H1 (cell line): ENCODE data around the gene CACNG7. TPM values are rescaled to one million over a fixed set of nuclear protein-coding genes. Genes with fewer than 3 reads are reported as not detected.

ENCODE experiments used
- CTCF ChIA-PET: fragments of 300-600 bp; sonication (Branson Sonifier 250); formaldehyde crosslinking; loops from one replicate; lab custom pipeline; 2021; ENCODE audit not compliant: partially characterized antibody; lab: Charles Lee
- POLR2A ChIA-PET: fragments of 300-600 bp; sonication (Branson Sonifier 250); formaldehyde crosslinking; loops from one replicate; lab custom pipeline; 2021; ENCODE audit warnings: inconsistent platforms; ENCODE audit not compliant: partially characterized antibody; lab: Charles Lee
- DNase-seq, 2 experiments: peaks; one replicate each; pipeline versions ENCODE4 v3.0.0 to v3.0.0-alpha.2; 2010 to 2022; ENCODE audit warnings: low spot score in 2 of 2, low read depth in 1 of 2, mixed read lengths in 1 of 2
- FAIRE-seq: peaks from 2 replicates; lab custom pipeline; 2011; peaks lifted over from hg19 to GRCh38; lab: Jason Lieb, UNC
- H2AFZ ChIP-seq: 2 replicates; pipeline ENCODE4 v1.8.1; 2012; ENCODE audit warnings: low read length, inconsistent platforms
- H2AK5ac ChIP-seq: 2 replicates; pipeline ENCODE4 v1.6.1; 2013; ENCODE audit warnings: low read depth, low read length
- H2BK120ac ChIP-seq: replicated peaks from 2 replicates; pipeline ENCODE3; 2013; ENCODE audit warnings: low read depth, low read length, inconsistent platforms
- H2BK12ac ChIP-seq: 2 replicates; pipeline ENCODE4 v1.6.1; 2013; ENCODE audit warnings: low read depth, low read length
- H2BK15ac ChIP-seq: 2 replicates; pipeline ENCODE4 v1.6.1; 2013; ENCODE audit warnings: low read length
- H2BK20ac ChIP-seq: 2 replicates; pipeline ENCODE4 v1.6.1; 2013; ENCODE audit warnings: low read length
- H2BK5ac ChIP-seq: 2 replicates; pipeline ENCODE4 v1.6.1; 2013; ENCODE audit warnings: low read depth, low read length
- H3K14ac ChIP-seq: 2 replicates; pipeline ENCODE4 v1.6.1; 2013; ENCODE audit warnings: inconsistent platforms; ENCODE audit not compliant: insufficient read length
- H3K18ac ChIP-seq: 2 replicates; pipeline ENCODE4 v1.6.1; 2013; ENCODE audit warnings: low read length; ENCODE audit errors: extremely low read depth
- H3K23ac ChIP-seq: 2 replicates; pipeline ENCODE4 v1.6.1; 2013; ENCODE audit warnings: inconsistent platforms; ENCODE audit not compliant: insufficient read length
- H3K23me2 ChIP-seq: 2 replicates; pipeline ENCODE4 v1.6.1; 2013; ENCODE audit warnings: low read depth, low read length
- H3K27ac ChIP-seq: 2 replicates; pipeline ENCODE4 v1.6.1; 2011; ENCODE audit warnings: low read depth, low read length, inconsistent platforms
- H3K27me3 ChIP-seq, 4 experiments: replicated peaks in 1 of 4; 1 replicate in 1 of 4; 2 replicates in 3 of 4; pipeline versions ENCODE4 v1.6.1 to v1.8.1; 2011 to 2013; ENCODE audit warnings: low read length in 3 of 4, mild to moderate bottlenecking in 3 of 4, inconsistent platforms in 2 of 4, mixed read lengths in 2 of 4, moderate library complexity in 1 of 4; ENCODE audit not compliant: control insufficient read depth in 3 of 4, insufficient read depth in 3 of 4; ENCODE audit errors: extremely low read depth in 1 of 4
- H3K36me3 ChIP-seq, 4 experiments: 2 replicates each; pipeline versions ENCODE4 v1.6.1 to v1.8.1; 2011 to 2013; ENCODE audit warnings: mild to moderate bottlenecking in 4 of 4, low read length in 3 of 4, moderate library complexity in 2 of 4, control low read depth in 1 of 4, inconsistent platforms in 1 of 4; ENCODE audit not compliant: insufficient read depth in 4 of 4, control insufficient read depth in 2 of 4
- H3K4ac ChIP-seq: replicated peaks from 2 replicates; pipeline ENCODE3; 2013; ENCODE audit warnings: low read length, low read depth, mixed read lengths, inconsistent platforms; ENCODE audit not compliant: insufficient read length
- H3K4me1 ChIP-seq, 4 experiments: replicated peaks in 1 of 4; 1 replicate in 1 of 4; 2 replicates in 3 of 4; pipeline versions ENCODE4 v1.6.1 to v1.8.1; 2011 to 2013; ENCODE audit warnings: low read length in 3 of 4, inconsistent platforms in 2 of 4, mixed read lengths in 1 of 4; ENCODE audit not compliant: insufficient read depth in 4 of 4, control insufficient read depth in 3 of 4
- H3K4me2 ChIP-seq, 2 experiments: 2 replicates each; pipeline versions ENCODE4 v1.6.1 to v1.8.1; 2011 to 2013; ENCODE audit warnings: low read depth in 2 of 2, low read length in 2 of 2, control low read depth in 1 of 2, inconsistent platforms in 1 of 2, mild to moderate bottlenecking in 1 of 2; ENCODE audit not compliant: insufficient read depth in 1 of 2
- H3K4me3 ChIP-seq, 4 experiments: fragments of 200-600, 300-600 bp in 1 of 4; sonication (generic), shearing (Covaris generic), sonication (Bioruptor Twin) in 1 of 4; 2 replicates each; pipeline versions ENCODE4 v1.5.1 to v1.8.1; 2011 to 2016; ENCODE audit warnings: low read length in 4 of 4, low read depth in 3 of 4, control low read depth in 2 of 4, inconsistent platforms in 2 of 4, mild to moderate bottlenecking in 2 of 4, mixed read lengths in 1 of 4, moderate library complexity in 1 of 4; ENCODE audit not compliant: insufficient read depth in 2 of 4; ENCODE audit errors: extremely low read depth in 1 of 4
- H3K56ac ChIP-seq: replicated peaks from 2 replicates; pipeline ENCODE3; 2013; ENCODE audit warnings: low read depth, mild to moderate bottlenecking, mixed read lengths, low read length, inconsistent platforms; ENCODE audit not compliant: insufficient read length
- H3K79me1 ChIP-seq: 2 replicates; pipeline ENCODE4 v1.6.1; 2013; ENCODE audit warnings: low read depth, low read length, control low read depth
- H3K79me2 ChIP-seq, 2 experiments: 2 replicates each; pipeline versions ENCODE4 v1.6.1 to v1.8.1; 2012 to 2013; ENCODE audit warnings: low read length in 2 of 2, mild to moderate bottlenecking in 2 of 2, inconsistent platforms in 1 of 2; ENCODE audit not compliant: insufficient read depth in 2 of 2, control insufficient read depth in 1 of 2
- H3K9ac ChIP-seq, 4 experiments: replicated peaks in 1 of 4; 1 replicate in 1 of 4; 2 replicates in 3 of 4; pipeline versions ENCODE4 v1.6.1 to v1.8.1; 2011 to 2013; ENCODE audit warnings: low read depth in 3 of 4, low read length in 3 of 4, control low read depth in 2 of 4, mild to moderate bottlenecking in 2 of 4, moderate library complexity in 2 of 4, inconsistent platforms in 1 of 4; ENCODE audit errors: extremely low read depth in 1 of 4
- H3K9me3 ChIP-seq, 2 experiments: 2 replicates each; pipeline versions ENCODE4 v1.6.1 to v1.8.1; 2012 to 2013; ENCODE audit warnings: mild to moderate bottlenecking in 2 of 2, moderate library complexity in 2 of 2, control low read depth in 1 of 2, inconsistent platforms in 1 of 2, low read depth in 1 of 2, low read length in 1 of 2, mixed read lengths in 1 of 2; ENCODE audit not compliant: insufficient read depth in 2 of 2
- H4K20me1 ChIP-seq, 2 experiments: replicated peaks in 1 of 2; 2 replicates each; pipeline versions ENCODE3 to v1.8.1; 2011 to 2013; ENCODE audit warnings: inconsistent platforms in 2 of 2, low read length in 2 of 2, mild to moderate bottlenecking in 1 of 2; ENCODE audit not compliant: insufficient read depth in 2 of 2, control insufficient read depth in 1 of 2
- H4K5ac ChIP-seq: 2 replicates; pipeline ENCODE4 v1.6.1; 2013; ENCODE audit warnings: low read length, low read depth, mixed read lengths, inconsistent platforms; ENCODE audit not compliant: insufficient read length
- H4K8ac ChIP-seq: 2 replicates; pipeline ENCODE4 v1.8.0; 2013; ENCODE audit warnings: mild to moderate bottlenecking, moderate library complexity, low read length, inconsistent platforms; ENCODE audit not compliant: insufficient read depth; ENCODE audit errors: extremely low read depth
- H4K91ac ChIP-seq: replicated peaks from 2 replicates; pipeline ENCODE3; 2013; ENCODE audit warnings: low read length, mixed read lengths, inconsistent platforms; ENCODE audit not compliant: insufficient read length
- GTF2F1 ChIP-seq: IDR thresholded peaks from 2 replicates; pipeline ENCODE4 v1.6.1; 2012; ENCODE audit warnings: low read depth, low read length, improper control_type of control experiment, borderline replicate concordance
- POLR2A ChIP-seq, 2 experiments: IDR thresholded peaks; 1 replicate in 1 of 2; 2 replicates in 1 of 2; pipeline ENCODE4 v1.6.1; 2011; ENCODE audit warnings: low read depth in 2 of 2, low read length in 2 of 2, mild to moderate bottlenecking in 2 of 2; ENCODE audit errors: control extremely low read depth in 1 of 2
- POLR2AphosphoS5 ChIP-seq: IDR thresholded peaks from 2 replicates; pipeline ENCODE4 v1.6.1; 2011; ENCODE audit warnings: low read depth, low read length
- WGBS, 2 experiments: shearing (Covaris generic) in 1 of 2; methylation state at CpG; one replicate each; pipeline versions ENCODE4 v1.1.6 to v1.1.7; 2013 to 2015; ENCODE audit warnings: low lambda C conversion rate in 2 of 2, mixed read lengths in 2 of 2, inconsistent platforms in 1 of 2, low coverage in 1 of 2, missing lambda C conversion rate in 1 of 2; ENCODE audit not compliant: insufficient replicate concordance in 2 of 2, insufficient coverage in 1 of 2, insufficient read length in 1 of 2; ENCODE audit errors: extremely low coverage in 1 of 2, missing lambda C conversion rate in 1 of 2; 5-methylcytosine and 5-hydroxymethylcytosine counted together
- polyA plus RNA-seq, 7 experiments: library from polyadenylated mRNA; depleted of rRNA in 3 of 7; stranded (reverse) in 5 of 7; unstranded in 2 of 7; fragments of >200 nt in 5 of 7; fragments of 200-250 nt in 2 of 7; gene quantifications; 1 replicate in 5 of 7; 2 replicates in 1 of 7; 4 replicates in 1 of 7; pipeline versions ENCODE4 v1.2.1 to v1.2.3, GENCODE V29; 2011 to 2013; ENCODE audit warnings: missing spikeins in 2 of 7, mixed read lengths in 2 of 7
- total RNA-seq: library from RNA; stranded (reverse); fragmentation: NEBNext Ultra II Directional; extraction: Animal tissue kit (Norgen Biotek cat#: 25700); gene quantifications from 2 replicates; pipeline ENCODE4 v1.2.1, GENCODE V29; 2021

The CACNG7 gene
- total and polyA plus RNA-seq, 2 of the 8 experiments (the other 6 are each of a cell fraction or from before 2014, with no cell fraction given) = 28.9 to 69.8 TPM

- peaks cover 0 to 17% of the 10 kb centered on the region in 2 experiments; a peak in 1 of 4 replicates for H3K79me2 ChIP-seq
- H3K4me2 ChIP-seq = no peak overlapping the region
- peaks cover 16% of the 10 kb centered on the region; the same call in 1 of the 2 replicates for H3K23me2 ChIP-seq
- H3K23ac ChIP-seq = no peak overlapping the region
- H3K4me3 ChIP-seq = no peak overlapping the region
- H4K20me1 ChIP-seq = peaks cover 6 to 9% of the 10 kb centered on the region in 2 experiments
- H3K14ac ChIP-seq = no peak overlapping the region
- H2BK120ac ChIP-seq = no peak overlapping the region
- no peak overlapping the region for H3K27ac ChIP-seq
- H3K36me3 ChIP-seq = peaks cover 7 to 30% (median 16%) of the 10 kb centered on the region in 4 experiments; a peak in 6 of 8 replicates
- H3K9ac ChIP-seq = no peak overlapping the region
- no peak for FAIRE-seq
- no peak overlapping the region for H2BK12ac ChIP-seq
- no peak overlapping the region for H2BK15ac ChIP-seq
- no peak overlapping the region for H2AK5ac ChIP-seq
- no peak overlapping the region for H2BK5ac ChIP-seq
- H4K5ac ChIP-seq = no peak overlapping the region
- CTCF ChIA-PET = interaction anchor here (1.2 to 3.6 kb wide), 6 partner anchors 11 to 71 kb away, joined by 3 to 12 read pairs (median 6); partner anchors contain the start of gene PRKCG
- H4K8ac ChIP-seq = no peak overlapping the region
- H3K18ac ChIP-seq = no peak overlapping the region
- no peak overlapping the region for H3K56ac ChIP-seq
- H4K91ac ChIP-seq = no peak overlapping the region
- no peaks in the 10 kb centered on the region for H3K9me3 ChIP-seq
- H3K79me1 ChIP-seq = peaks cover 9% of the 10 kb centered on the region; the same call in 1 of the 2 replicates
- no peak overlapping the region for H3K4ac ChIP-seq
- POLR2A ChIA-PET = interaction anchor here (0.7 to 4.1 kb wide), 11 partner anchors 8 to 175 kb away, joined by 3 to 46 read pairs (median 6); partner anchors contain the start of gene PRKCG
- H3K27me3 ChIP-seq = no peaks in the 10 kb centered on the region
- TF ChIP-seq POLR2A (IDR thresholded peaks at IDR 0.05; ENCODE audit: control extremely low read depth in 1 of 2, low read depth in 2 of 2, low read length in 2 of 2) = peak in 1 of 2 experiments; percentile 66; a peak in 2 of 3 replicates
- 0 out of 2 replicates have a peak, but pooled peaks have one; percentile 19 for TF ChIP-seq POLR2AphosphoS5
- TF ChIP-seq GTF2F1 = no peak
- TF ChIP-seq, all 59 proteins: peak for 2
- no peak overlapping the region for H2AFZ ChIP-seq
- no peak overlapping the region for H2BK20ac ChIP-seq
- WGBS, 2 experiments = 88% methylated on average over 7 of the region's 7 CpGs; no CpG with 5 or more reads in 1 of the 2 experiments
- no peak for DNase-seq
- peaks cover 0 to 5% (median 4%) of the 10 kb centered on the region in 4 experiments; a peak in 3 of 7 replicates for H3K4me1 ChIP-seq
Observed at GRCh38 chr19:53871454-53871853, 37.6 kb upstream of the CACNG7 start.
